Naive thymus-derived CD4-positive, alpha-beta T cell (primary cell): ENCODE data around the gene KIF3B. TPM values are rescaled to one million over a fixed set of nuclear protein-coding genes. Genes with fewer than 3 reads are reported as not detected.

ENCODE experiments used
- ATAC-seq: fragments of 150-1000 bp; cut with Tn5 transposase; 2 replicates; pipeline ENCODE4 v1.10.0; 2021; ENCODE audit warnings: mild to moderate bottlenecking, moderate library complexity
- CTCF ChIA-PET: fragments of 350-600 bp; sonication (Branson Sonifier 250); formaldehyde crosslinking; loops from one replicate; lab custom pipeline; 2021; ENCODE audit warnings: antibody characterized with exemption; lab: Charles Lee
- POLR2A ChIA-PET: fragments of 350-600 bp; sonication (Branson Sonifier 250); formaldehyde crosslinking; loops from one replicate; lab custom pipeline; 2021; ENCODE audit warnings: antibody characterized with exemption, inconsistent platforms; lab: Charles Lee
- DNase-seq, 9 donors: peaks; one replicate each; pipeline versions ENCODE4 v3.0.0 to v3.0.0-alpha.2; 2020 to 2022; ENCODE audit warnings: mixed read lengths in 1 of 9
- H3K27ac ChIP-seq: one replicate; pipeline ENCODE4 v1.7.0; 2013; ENCODE audit warnings: mild to moderate bottlenecking, low read depth, low read length, moderate library complexity
- H3K27me3 ChIP-seq, 2 donors: one replicate each; pipeline ENCODE4 v1.7.0; 2013; ENCODE audit warnings: low read length in 2 of 2, mild to moderate bottlenecking in 2 of 2, moderate library complexity in 2 of 2; ENCODE audit not compliant: control insufficient read depth in 2 of 2, insufficient read depth in 2 of 2
- H3K36me3 ChIP-seq, 3 experiments: 1 replicate in 2 of 3; 2 replicates in 1 of 3; pipeline ENCODE4 v1.7.0; 2013; ENCODE audit warnings: low read length in 3 of 3, mild to moderate bottlenecking in 3 of 3, moderate library complexity in 1 of 3; ENCODE audit not compliant: insufficient read depth in 3 of 3, control insufficient read depth in 2 of 3
- H3K4me1 ChIP-seq, 2 donors: one replicate each; pipeline ENCODE4 v1.7.0; 2013; ENCODE audit warnings: low read length in 2 of 2, mild to moderate bottlenecking in 2 of 2, moderate library complexity in 1 of 2; ENCODE audit not compliant: control insufficient read depth in 2 of 2, insufficient read depth in 2 of 2
- H3K4me3 ChIP-seq: 2 replicates; pipeline ENCODE4 v1.7.0; 2013; ENCODE audit warnings: mild to moderate bottlenecking, low read length
- H3K9me3 ChIP-seq, 3 experiments: 1 replicate in 2 of 3; 2 replicates in 1 of 3; pipeline ENCODE4 v1.7.0; 2013; ENCODE audit warnings: low read length in 3 of 3; ENCODE audit not compliant: control insufficient read depth in 2 of 3
- H3K27ac Mint-ChIP-seq, 9 donors: one replicate each; pipeline ENCODE4 v1.8.0; 2020 to 2022; ENCODE audit warnings: mixed read lengths in 9 of 9, mild to moderate bottlenecking in 8 of 9, moderate library complexity in 5 of 9, inconsistent platforms in 2 of 9
- H3K27me3 Mint-ChIP-seq, 5 donors: one replicate each; pipeline ENCODE4 v1.8.0; 2021 to 2022; ENCODE audit warnings: mixed read lengths in 5 of 5, mild to moderate bottlenecking in 1 of 5
- H3K36me3 Mint-ChIP-seq, 5 donors: one replicate each; pipeline ENCODE4 v1.8.0; 2020 to 2022; ENCODE audit warnings: mixed read lengths in 5 of 5, mild to moderate bottlenecking in 3 of 5, inconsistent platforms in 1 of 5
- H3K4me1 Mint-ChIP-seq, 7 donors: one replicate each; pipeline ENCODE4 v1.8.0; 2020 to 2022; ENCODE audit warnings: mixed read lengths in 7 of 7, mild to moderate bottlenecking in 3 of 7, inconsistent platforms in 1 of 7
- H3K4me3 Mint-ChIP-seq, 10 donors: one replicate each; pipeline ENCODE4 v1.8.0; 2020 to 2022; ENCODE audit warnings: mild to moderate bottlenecking in 10 of 10, mixed read lengths in 10 of 10, moderate library complexity in 6 of 10, inconsistent platforms in 2 of 10
- H3K9me3 Mint-ChIP-seq, 11 donors: one replicate each; pipeline ENCODE4 v1.8.0; 2020 to 2022; ENCODE audit warnings: mixed read lengths in 11 of 11, mild to moderate bottlenecking in 4 of 11, inconsistent platforms in 1 of 11, moderate library complexity in 1 of 11
- intact Hi-C, 2 donors: fragments of 100-400 bp; cut with micrococcal nuclease; formaldehyde crosslinking; loops; one replicate each; pipeline ENCODE4 v1.15.1; 2023
- polyA plus RNA-seq, 2 donors: library from polyadenylated mRNA; unstranded; fragments of 300-500 nt; fragmentation: Illumina TruSeq; gene quantifications; one replicate each; pipeline ENCODE4 v1.2.3, GENCODE V29; 2021
- total RNA-seq, 6 experiments: library from RNA in 5 of 6; stranded (reverse) in 5 of 6; gene quantifications; 1 replicate in 5 of 6; 2 replicates in 1 of 6; pipeline ENCODE4 v1.2.3 and lab custom pipeline; 2021 to 2026

The KIF3B gene
- total and polyA plus RNA-seq, 7 experiments from 2014 or later, result 1.5 to 19.5 (median 11.0) TPM

- Mint-ChIP-seq H3K27ac (no peak overlapping the region), H3K27me3 (no peaks in the 10 kb centered on the region), H3K36me3 (peaks cover 0 to 3% (median 0%) of the 10 kb centered on the region in 5 donors), H3K4me1 (peaks cover 9 to 25% (median 18%) of the 10 kb centered on the region in 7 donors), H3K9me3 (no peaks in the 10 kb centered on the region), H3K4me3 (no peak overlapping the region)
- DNase-seq, result no peak
- Histone ChIP-seq H3K27ac (no peak overlapping the region), H3K36me3 (no peaks in the 10 kb centered on the region), H3K27me3 (no peaks in the 10 kb centered on the region), H3K4me1 (no peaks in the 10 kb centered on the region), H3K9me3 (no peaks in the 10 kb centered on the region), H3K4me3 (no peak overlapping the region)
- CTCF ChIA-PET, result interaction anchor here (0.6 kb wide), 1 partner anchor 14 kb away, joined by 3 read pairs; no protein-coding TSS in a partner anchor
- intact Hi-C loops, result no loop called here
- POLR2A ChIA-PET, result no interaction called here
- no peak for ATAC-seq
Observed at GRCh38 chr20:32296412-32296811, 19.0 kb downstream of the KIF3B start.

- Histone ChIP-seq H3K9me3 (no peaks in the 10 kb centered on the region), H3K4me1 (no peaks in the 10 kb centered on the region), H3K36me3 (no peaks in the 10 kb centered on the region), H3K27me3 (no peaks in the 10 kb centered on the region), H3K4me3 (no peak overlapping the region), H3K27ac (no peak overlapping the region)
- peaks cover 9 to 30% (median 22%) of the 10 kb centered on the region in 7 donors for H3K4me1 Mint-ChIP-seq
- CTCF ChIA-PET, result interaction anchor here (0.6 kb wide), 1 partner anchor 14 kb away, joined by 3 read pairs; no protein-coding TSS in a partner anchor
- no peak overlapping the region for H3K27ac Mint-ChIP-seq
- H3K9me3 Mint-ChIP-seq, result no peaks in the 10 kb centered on the region
- peaks cover 0 to 5% (median 0%) of the 10 kb centered on the region in 5 donors for H3K36me3 Mint-ChIP-seq
- H3K4me3 Mint-ChIP-seq, result no peak overlapping the region
- intact Hi-C loops, result no loop called here
- no peaks in the 10 kb centered on the region for H3K27me3 Mint-ChIP-seq
- POLR2A ChIA-PET, result no interaction called here
- DNase-seq (no peak), ATAC-seq (no peak)
Observed at GRCh38 chr20:32296819-32297420, 19.5 kb downstream of the KIF3B start.

GRCh38 chr20:32297439-32297838 is 20.0 kb downstream of the KIF3B start:
- H3K4me1 ChIP-seq, result no peaks in the 10 kb centered on the region
- no peak overlapping the region for H3K27ac ChIP-seq
- no peaks in the 10 kb centered on the region for H3K9me3 ChIP-seq
- Mint-ChIP-seq H3K36me3 (peaks cover 0 to 7% (median 0%) of the 10 kb centered on the region in 5 donors), H3K27me3 (no peaks in the 10 kb centered on the region), H3K4me3 (no peak overlapping the region), H3K4me1 (peaks cover 9 to 31% (median 22%) of the 10 kb centered on the region in 7 donors), H3K9me3 (no peaks in the 10 kb centered on the region), H3K27ac (no peak overlapping the region)
- intact Hi-C loops, result no loop called here
- ChIA-PET CTCF (no interaction called here), POLR2A (interaction anchor here (0.7 kb wide), 1 partner anchor 67 kb away, joined by 5 read pairs; no protein-coding TSS in a partner anchor)
- DNase-seq (no peak), ATAC-seq (no peak)
- H3K4me3 ChIP-seq, result no peak overlapping the region
- no peaks in the 10 kb centered on the region for H3K36me3 ChIP-seq
- H3K27me3 ChIP-seq, result no peaks in the 10 kb centered on the region

GRCh38 chr20:32300647-32301046 is 23.2 kb downstream of the KIF3B start:
- Histone ChIP-seq H3K27ac (no peak overlapping the region), H3K4me3 (no peak overlapping the region), H3K36me3 (no peaks in the 10 kb centered on the region), H3K4me1 (no peaks in the 10 kb centered on the region), H3K27me3 (no peaks in the 10 kb centered on the region), H3K9me3 (no peaks in the 10 kb centered on the region)
- Mint-ChIP-seq H3K36me3 (peaks cover 0 to 7% (median 3%) of the 10 kb centered on the region in 5 donors), H3K4me1 (peaks cover 0 to 35% (median 19%) of the 10 kb centered on the region in 7 donors), H3K4me3 (no peak overlapping the region), H3K27ac (no peak overlapping the region), H3K27me3 (no peaks in the 10 kb centered on the region), H3K9me3 (no peaks in the 10 kb centered on the region)
- ChIA-PET POLR2A (interaction anchor here (1.0 kb wide), 1 partner anchor 9 kb away, joined by 3 read pairs; no protein-coding TSS in a partner anchor), CTCF (no interaction called here)
- ATAC-seq (no peak), DNase-seq (no peak)
- intact Hi-C loops, result no loop called here

GRCh38 chr20:32301719-32302506 is 24.5 kb downstream of the KIF3B start:
- peak overlapping the region in 1 of 9 donors; percentile 30 for H3K27ac Mint-ChIP-seq
- H3K4me3 ChIP-seq, result no peak overlapping the region
- H3K36me3 ChIP-seq, result no peaks in the 10 kb centered on the region

GRCh38 chr20:32302507-32302872 is 25.0 kb downstream of the KIF3B start:
- no peaks in the 10 kb centered on the region for H3K36me3 ChIP-seq
- no peaks in the 10 kb centered on the region for H3K27me3 Mint-ChIP-seq
- CTCF ChIA-PET, result interaction anchor here (0.8 kb wide), 1 partner anchor 8 kb away, joined by 3 read pairs; no protein-coding TSS in a partner anchor
- H3K36me3 Mint-ChIP-seq, result peaks cover 0 to 12% (median 3%) of the 10 kb centered on the region in 5 donors
- no peak overlapping the region for H3K27ac ChIP-seq
- no peak for ATAC-seq
- intact Hi-C loops, result no loop called here
- H3K27me3 ChIP-seq, result no peaks in the 10 kb centered on the region
- no peaks in the 10 kb centered on the region for H3K9me3 Mint-ChIP-seq
- H3K27ac Mint-ChIP-seq, result no peak overlapping the region
- no peak overlapping the region for H3K4me3 Mint-ChIP-seq
- H3K4me3 ChIP-seq, result no peak overlapping the region
- POLR2A ChIA-PET, result no interaction called here
- peaks cover 4 to 32% (median 17%) of the 10 kb centered on the region in 7 donors for H3K4me1 Mint-ChIP-seq
- no peak for DNase-seq
- H3K4me1 ChIP-seq, result no peaks in the 10 kb centered on the region
- H3K9me3 ChIP-seq, result no peaks in the 10 kb centered on the region

More at GRCh38 chr20:32301719-32302506, 24.5 kb downstream of the KIF3B start:
- Mint-ChIP-seq H3K27me3 (no peaks in the 10 kb centered on the region), H3K4me1 (peaks cover 0 to 32% (median 19%) of the 10 kb centered on the region in 7 donors), H3K9me3 (no peaks in the 10 kb centered on the region), H3K36me3 (peaks cover 0 to 8% (median 3%) of the 10 kb centered on the region in 5 donors), H3K4me3 (peak overlapping the region in 1 of 10 donors; percentile 18)
- POLR2A ChIA-PET, result interaction anchor here (1.0 kb wide), 1 partner anchor 10 kb away, joined by 3 read pairs; no protein-coding TSS in a partner anchor
- CTCF ChIA-PET, result interaction anchor here (0.8 kb wide), 1 partner anchor 8 kb away, joined by 3 read pairs; no protein-coding TSS in a partner anchor
- intact Hi-C loops, result no loop called here
- no peak for ATAC-seq
- DNase-seq, result no peak
- no peaks in the 10 kb centered on the region for H3K4me1 ChIP-seq
- H3K27ac ChIP-seq, result no peak overlapping the region
- no peaks in the 10 kb centered on the region for H3K9me3 ChIP-seq
- no peaks in the 10 kb centered on the region for H3K27me3 ChIP-seq
